ENCODE measurements around the gene GFRA4.

GFRA4 gene

DNA sequence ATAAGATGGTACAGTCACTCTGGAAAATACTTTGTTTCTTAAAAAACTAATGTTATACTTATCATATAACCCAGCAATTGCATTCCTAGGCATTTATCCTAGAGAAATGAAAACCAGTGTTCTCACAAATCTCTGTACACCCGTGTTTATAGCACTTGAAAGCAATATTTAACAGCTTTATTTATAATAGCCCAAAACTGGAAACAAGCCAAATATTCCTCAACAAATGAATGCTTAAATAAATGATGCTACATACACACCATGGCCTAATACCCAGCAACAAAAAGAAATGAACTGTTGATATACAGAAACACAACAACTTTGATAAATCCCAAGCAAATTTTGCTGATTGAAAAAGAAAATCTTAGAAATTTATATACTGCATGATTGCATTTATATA lies 51.3 kb downstream of the GFRA4 start:
- no peak overlapping the region for H3K4me3 Mint-ChIP-seq
- peaks cover 41% of the 10 kb centered on the region for H3K36me3 Mint-ChIP-seq (ENCODE audit: low read depth)
- no peak overlapping the region for H3K27ac Mint-ChIP-seq
- TF ChIP-seq, protein P1, sequence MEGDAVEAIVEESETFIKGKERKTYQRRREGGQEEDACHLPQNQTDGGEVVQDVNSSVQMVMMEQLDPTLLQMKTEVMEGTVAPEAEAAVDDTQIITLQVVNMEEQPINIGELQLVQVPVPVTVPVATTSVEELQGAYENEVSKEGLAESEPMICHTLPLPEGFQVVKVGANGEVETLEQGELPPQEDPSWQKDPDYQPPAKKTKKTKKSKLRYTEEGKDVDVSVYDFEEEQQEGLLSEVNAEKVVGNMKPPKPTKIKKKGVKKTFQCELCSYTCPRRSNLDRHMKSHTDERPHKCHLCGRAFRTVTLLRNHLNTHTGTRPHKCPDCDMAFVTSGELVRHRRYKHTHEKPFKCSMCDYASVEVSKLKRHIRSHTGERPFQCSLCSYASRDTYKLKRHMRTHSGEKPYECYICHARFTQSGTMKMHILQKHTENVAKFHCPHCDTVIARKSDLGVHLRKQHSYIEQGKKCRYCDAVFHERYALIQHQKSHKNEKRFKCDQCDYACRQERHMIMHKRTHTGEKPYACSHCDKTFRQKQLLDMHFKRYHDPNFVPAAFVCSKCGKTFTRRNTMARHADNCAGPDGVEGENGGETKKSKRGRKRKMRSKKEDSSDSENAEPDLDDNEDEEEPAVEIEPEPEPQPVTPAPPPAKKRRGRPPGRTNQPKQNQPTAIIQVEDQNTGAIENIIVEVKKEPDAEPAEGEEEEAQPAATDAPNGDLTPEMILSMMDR (IDR thresholded peaks at IDR 0.05; ENCODE audit: unreplicated experiment in 3 of 3) = no peak
- peaks cover 15% of the 10 kb centered on the region for H3K4me1 Mint-ChIP-seq
- H3K9me3 Mint-ChIP-seq = no peaks in the 10 kb centered on the region
- no peaks in the 10 kb centered on the region for H3K27me3 Mint-ChIP-seq (ENCODE audit: low read depth)
